GM23338 (cell line): Measurements from ENCODE around the gene ATP5PB. TPM values are rescaled to one million over a fixed set of nuclear protein-coding genes. Genes with fewer than 3 reads are reported as not detected.

Experiments used
- ATAC-seq: fragments of 200-7000 bp; cut with Tn5 transposase; 3 replicates; pipeline ENCODE4 v1.9.1; 2020
- DNase-seq: peaks from one replicate; pipeline ENCODE4 v3.0.0-alpha.2; 2015; ENCODE audit warnings: low spot score
- H2AFZ ChIP-seq: fragments of 200-600 bp; sonication (generic); 2 replicates; pipeline ENCODE4 v1.8.0; 2016; ENCODE audit warnings: antibody characterized with exemption, mild to moderate bottlenecking, moderate library complexity
- H3F3A ChIP-seq: fragments of 200-600 bp; sonication (generic); replicated peaks from 2 replicates; pipeline ENCODE4 v1.8.0; 2017; ENCODE audit warnings: antibody characterized with exemption, mixed run types, low read depth
- H3K27ac ChIP-seq: fragments of 200-600 bp; sonication (generic); 2 replicates; pipeline ENCODE4 v1.6.1; 2016; ENCODE audit warnings: low read depth
- H3K27me3 ChIP-seq: fragments of 200-600 bp; sonication (generic); 2 replicates; pipeline ENCODE4 v1.8.0; 2016; ENCODE audit warnings: mild to moderate bottlenecking, mixed run types, moderate library complexity; ENCODE audit not compliant: insufficient read depth
- H3K36me3 ChIP-seq: fragments of 200-600 bp; sonication (generic); 2 replicates; pipeline ENCODE4 v1.8.0; 2016; ENCODE audit warnings: mild to moderate bottlenecking; ENCODE audit not compliant: insufficient read depth
- H3K4me1 ChIP-seq: fragments of 200-600 bp; sonication (generic); 2 replicates; pipeline ENCODE4 v1.8.0; 2016; ENCODE audit warnings: mild to moderate bottlenecking, moderate library complexity; ENCODE audit not compliant: insufficient read depth
- H3K4me2 ChIP-seq: fragments of 200-600 bp; sonication (generic); 2 replicates; pipeline ENCODE4 v1.7.1; 2017; ENCODE audit warnings: mixed run types
- H3K4me3 ChIP-seq: fragments of 200-600 bp; sonication (generic); 2 replicates; pipeline ENCODE4 v1.6.1; 2016; ENCODE audit warnings: mixed run types
- H3K79me2 ChIP-seq: fragments of 200-600 bp; sonication (generic); replicated peaks from 2 replicates; pipeline ENCODE4 v1.8.0; 2017; ENCODE audit warnings: mild to moderate bottlenecking; ENCODE audit not compliant: insufficient read depth
- H3K9me2 ChIP-seq: fragments of 200-600 bp; sonication (generic); 2 replicates; pipeline ENCODE4 v1.8.0; 2017; ENCODE audit not compliant: insufficient read depth
- H4K20me1 ChIP-seq: fragments of 200-600 bp; sonication (generic); replicated peaks from 2 replicates; pipeline ENCODE4 v1.8.0; 2017; ENCODE audit warnings: mild to moderate bottlenecking; ENCODE audit not compliant: insufficient read depth
- H3K27ac Mint-ChIP-seq: 2 replicates; pipeline ENCODE4 v1.8.0; 2020; ENCODE audit warnings: inconsistent platforms, mild to moderate bottlenecking, moderate library complexity, mixed read lengths
- H3K27me3 Mint-ChIP-seq: 3 replicates; pipeline ENCODE4 v1.8.0; 2022; ENCODE audit warnings: low read depth, mild to moderate bottlenecking, moderate library complexity, mixed read lengths, inconsistent platforms; ENCODE audit not compliant: insufficient read depth, poor library complexity
- H3K36me3 Mint-ChIP-seq: 3 replicates; pipeline ENCODE4 v1.8.0; 2021; ENCODE audit warnings: low read depth, mild to moderate bottlenecking, inconsistent platforms, moderate library complexity, mixed read lengths
- H3K4me1 Mint-ChIP-seq: 3 replicates; pipeline ENCODE4 v1.8.0; 2020; ENCODE audit warnings: mild to moderate bottlenecking, inconsistent platforms, mixed read lengths
- H3K4me3 Mint-ChIP-seq: 3 replicates; pipeline ENCODE4 v1.8.0; 2021; ENCODE audit warnings: moderate library complexity, mild to moderate bottlenecking, inconsistent platforms, mixed read lengths
- H3K9me3 Mint-ChIP-seq: 3 replicates; pipeline ENCODE4 v1.8.0; 2020; ENCODE audit warnings: moderate library complexity, mild to moderate bottlenecking, inconsistent platforms, mixed read lengths
- CREB1 ChIP-seq: fragments of 250-450 bp; sonication (Bioruptor Pico); IDR thresholded peaks from 2 replicates; pipeline ENCODE4 v1.5.0; 2020; ENCODE audit warnings: low read depth, mild to moderate bottlenecking, moderate library complexity
- EZH2phosphoT487 ChIP-seq: fragments of 200-600 bp; sonication (generic); IDR thresholded peaks from one replicate; pipeline ENCODE4 v1.8.1; 2018; ENCODE audit warnings: antibody characterized with exemption; ENCODE audit not compliant: unreplicated experiment
- STAT1 ChIP-seq: IDR thresholded peaks from one replicate; pipeline ENCODE4 v1.6.1; 2016; ENCODE audit warnings: antibody characterized with exemption; ENCODE audit not compliant: unreplicated experiment
- ZNF331 ChIP-seq: fragments of 250-450 bp; sonication (Bioruptor Pico); IDR thresholded peaks from 2 replicates; pipeline ENCODE4 v1.5.0; 2020; ENCODE audit warnings: low read depth, mild to moderate bottlenecking, moderate library complexity
- polyA plus RNA-seq: library from polyadenylated mRNA; unstranded; fragments of >200 nt; fragmentation: Nextera tagmentation; extraction: Ambion mirVana; gene quantifications from 2 replicates; pipeline ENCODE4 v1.2.1, GENCODE V29; 2016
- total RNA-seq: library from RNA; depleted of rRNA; stranded (reverse); fragments of >200 nt; shearing (Covaris generic); gene quantifications from 2 replicates; pipeline ENCODE4 v1.2.3, GENCODE V29; 2014
- TF ChIP-seq, protein P1 (sequence below): fragments of 250-450 bp; sonication (Bioruptor Pico); IDR thresholded peaks from 2 replicates; pipeline ENCODE4 v1.5.0; 2020; ENCODE audit warnings: mild to moderate bottlenecking, moderate library complexity

ATP5PB gene
- total and polyA plus RNA-seq, 2 experiments from 2014 or later, result 279 to 300 TPM

DNA sequence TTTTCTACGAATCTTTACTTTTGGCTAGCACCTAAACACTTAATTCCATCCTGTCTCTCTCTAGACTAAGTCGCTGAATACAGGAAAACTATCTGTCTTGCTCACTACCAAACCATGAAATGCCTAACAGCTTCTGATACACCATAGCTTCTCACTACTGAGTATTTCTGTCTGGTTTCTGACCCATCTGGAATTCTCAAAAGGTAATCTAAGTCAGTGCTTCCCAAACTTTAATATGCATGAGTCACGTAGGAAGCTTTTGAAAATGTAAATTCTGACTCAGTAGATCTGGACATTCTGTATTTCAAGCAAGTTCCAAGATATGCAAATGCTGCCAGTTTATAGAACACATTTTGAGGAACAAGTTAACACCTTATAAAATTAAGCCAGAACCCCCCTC lies 12.5 kb upstream of the ATP5PB start:
- H3K4me2 ChIP-seq, result no peak overlapping the region

More for the DNA sequence above, 12.5 kb upstream of the ATP5PB start:
- H3K27me3 Mint-ChIP-seq, result peaks cover 1% of the 10 kb centered on the region
- H3K27me3 ChIP-seq, result no peaks in the 10 kb centered on the region
- H4K20me1 ChIP-seq, result peaks cover 15% of the 10 kb centered on the region; the same call in 1 of the 2 replicates
- peaks cover 4% of the 10 kb centered on the region; the same call in 1 of the 2 replicates for H3K79me2 ChIP-seq
- H3K27ac ChIP-seq, result no peak overlapping the region
- no peaks in the 10 kb centered on the region for H3F3A ChIP-seq
- no peak for DNase-seq
- no peaks in the 10 kb centered on the region for H3K4me1 Mint-ChIP-seq
- H3K9me3 Mint-ChIP-seq, result no peaks in the 10 kb centered on the region
- H3K4me3 ChIP-seq, result no peak overlapping the region
- H3K4me3 Mint-ChIP-seq, result no peak overlapping the region
- no peaks in the 10 kb centered on the region for H3K9me2 ChIP-seq
- H3K4me1 ChIP-seq, result no peaks in the 10 kb centered on the region
- H3K36me3 ChIP-seq, result peaks cover 37% of the 10 kb centered on the region
- TF ChIP-seq ZNF331 (CRISPR knock-in tag) (no peak), STAT1 (no peak), CREB1 (no peak), EZH2phosphoT487 (no peak)
- TF ChIP-seq, protein P1, sequence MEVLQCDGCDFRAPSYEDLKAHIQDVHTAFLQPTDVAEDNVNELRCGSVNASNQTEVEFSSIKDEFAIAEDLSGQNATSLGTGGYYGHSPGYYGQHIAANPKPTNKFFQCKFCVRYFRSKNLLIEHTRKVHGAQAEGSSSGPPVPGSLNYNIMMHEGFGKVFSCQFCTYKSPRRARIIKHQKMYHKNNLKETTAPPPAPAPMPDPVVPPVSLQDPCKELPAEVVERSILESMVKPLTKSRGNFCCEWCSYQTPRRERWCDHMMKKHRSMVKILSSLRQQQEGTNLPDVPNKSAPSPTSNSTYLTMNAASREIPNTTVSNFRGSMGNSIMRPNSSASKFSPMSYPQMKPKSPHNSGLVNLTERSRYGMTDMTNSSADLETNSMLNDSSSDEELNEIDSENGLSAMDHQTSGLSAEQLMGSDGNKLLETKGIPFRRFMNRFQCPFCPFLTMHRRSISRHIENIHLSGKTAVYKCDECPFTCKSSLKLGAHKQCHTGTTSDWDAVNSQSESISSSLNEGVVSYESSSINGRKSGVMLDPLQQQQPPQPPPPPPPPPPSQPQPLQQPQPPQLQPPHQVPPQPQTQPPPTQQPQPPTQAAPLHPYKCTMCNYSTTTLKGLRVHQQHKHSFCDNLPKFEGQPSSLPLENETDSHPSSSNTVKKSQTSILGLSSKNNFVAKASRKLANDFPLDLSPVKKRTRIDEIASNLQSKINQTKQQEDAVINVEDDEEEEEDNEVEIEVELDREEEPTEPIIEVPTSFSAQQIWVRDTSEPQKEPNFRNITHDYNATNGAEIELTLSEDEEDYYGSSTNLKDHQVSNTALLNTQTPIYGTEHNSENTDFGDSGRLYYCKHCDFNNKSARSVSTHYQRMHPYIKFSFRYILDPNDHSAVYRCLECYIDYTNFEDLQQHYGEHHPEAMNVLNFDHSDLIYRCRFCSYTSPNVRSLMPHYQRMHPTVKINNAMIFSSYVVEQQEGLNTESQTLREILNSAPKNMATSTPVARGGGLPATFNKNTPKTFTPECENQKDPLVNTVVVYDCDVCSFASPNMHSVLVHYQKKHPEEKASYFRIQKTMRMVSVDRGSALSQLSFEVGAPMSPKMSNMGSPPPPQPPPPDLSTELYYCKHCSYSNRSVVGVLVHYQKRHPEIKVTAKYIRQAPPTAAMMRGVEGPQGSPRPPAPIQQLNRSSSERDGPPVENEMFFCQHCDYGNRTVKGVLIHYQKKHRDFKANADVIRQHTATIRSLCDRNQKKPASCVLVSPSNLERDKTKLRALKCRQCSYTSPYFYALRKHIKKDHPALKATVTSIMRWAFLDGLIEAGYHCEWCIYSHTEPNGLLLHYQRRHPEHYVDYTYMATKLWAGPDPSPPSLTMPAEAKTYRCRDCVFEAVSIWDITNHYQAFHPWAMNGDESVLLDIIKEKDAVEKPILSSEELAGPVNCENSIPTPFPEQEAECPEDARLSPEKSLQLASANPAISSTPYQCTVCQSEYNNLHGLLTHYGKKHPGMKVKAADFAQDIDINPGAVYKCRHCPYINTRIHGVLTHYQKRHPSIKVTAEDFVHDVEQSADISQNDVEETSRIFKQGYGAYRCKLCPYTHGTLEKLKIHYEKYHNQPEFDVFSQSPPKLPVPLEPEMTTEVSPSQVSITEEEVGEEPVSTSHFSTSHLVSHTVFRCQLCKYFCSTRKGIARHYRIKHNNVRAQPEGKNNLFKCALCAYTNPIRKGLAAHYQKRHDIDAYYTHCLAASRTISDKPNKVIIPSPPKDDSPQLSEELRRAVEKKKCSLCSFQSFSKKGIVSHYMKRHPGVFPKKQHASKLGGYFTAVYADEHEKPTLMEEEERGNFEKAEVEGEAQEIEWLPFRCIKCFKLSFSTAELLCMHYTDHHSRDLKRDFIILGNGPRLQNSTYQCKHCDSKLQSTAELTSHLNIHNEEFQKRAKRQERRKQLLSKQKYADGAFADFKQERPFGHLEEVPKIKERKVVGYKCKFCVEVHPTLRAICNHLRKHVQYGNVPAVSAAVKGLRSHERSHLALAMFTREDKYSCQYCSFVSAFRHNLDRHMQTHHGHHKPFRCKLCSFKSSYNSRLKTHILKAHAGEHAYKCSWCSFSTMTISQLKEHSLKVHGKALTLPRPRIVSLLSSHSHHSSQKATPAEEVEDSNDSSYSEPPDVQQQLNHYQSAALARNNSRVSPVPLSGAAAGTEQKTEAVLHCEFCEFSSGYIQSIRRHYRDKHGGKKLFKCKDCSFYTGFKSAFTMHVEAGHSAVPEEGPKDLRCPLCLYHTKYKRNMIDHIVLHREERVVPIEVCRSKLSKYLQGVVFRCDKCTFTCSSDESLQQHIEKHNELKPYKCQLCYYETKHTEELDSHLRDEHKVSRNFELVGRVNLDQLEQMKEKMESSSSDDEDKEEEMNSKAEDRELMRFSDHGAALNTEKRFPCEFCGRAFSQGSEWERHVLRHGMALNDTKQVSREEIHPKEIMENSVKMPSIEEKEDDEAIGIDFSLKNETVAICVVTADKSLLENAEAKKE (CRISPR knock-in tag), result no peak
- H3K36me3 Mint-ChIP-seq, result peaks cover 43% of the 10 kb centered on the region
- H2AFZ ChIP-seq, result no peak overlapping the region
- ATAC-seq, result no peak
- H3K27ac Mint-ChIP-seq, result no peak overlapping the region
